PC-3 (cell line): ENCODE data around the gene CDC25B.

Experiments used
- EZH2 ChIP-seq: fragments of 300-600 bp; sonication (generic); IDR thresholded peaks from one replicate; pipeline ENCODE4 v1.6.1; 2017; ENCODE audit warnings: antibody characterized with exemption, mild to moderate bottlenecking, low read length; ENCODE audit not compliant: unreplicated experiment
- EZH2phosphoT487 ChIP-seq: fragments of 300-600 bp; sonication (generic); IDR thresholded peaks from 2 replicates; pipeline ENCODE4 v1.6.1; 2018; ENCODE audit warnings: mild to moderate bottlenecking, antibody characterized with exemption, low read length, borderline replicate concordance
- TF ChIP-seq, protein P1 (sequence below): fragments of 300-600 bp; sonication (generic); conservative IDR thresholded peaks from 2 replicates; pipeline ENCODE4 v1.5.1; 2017; ENCODE audit warnings: antibody characterized with exemption, low read depth, mild to moderate bottlenecking, low read length

DNA sequence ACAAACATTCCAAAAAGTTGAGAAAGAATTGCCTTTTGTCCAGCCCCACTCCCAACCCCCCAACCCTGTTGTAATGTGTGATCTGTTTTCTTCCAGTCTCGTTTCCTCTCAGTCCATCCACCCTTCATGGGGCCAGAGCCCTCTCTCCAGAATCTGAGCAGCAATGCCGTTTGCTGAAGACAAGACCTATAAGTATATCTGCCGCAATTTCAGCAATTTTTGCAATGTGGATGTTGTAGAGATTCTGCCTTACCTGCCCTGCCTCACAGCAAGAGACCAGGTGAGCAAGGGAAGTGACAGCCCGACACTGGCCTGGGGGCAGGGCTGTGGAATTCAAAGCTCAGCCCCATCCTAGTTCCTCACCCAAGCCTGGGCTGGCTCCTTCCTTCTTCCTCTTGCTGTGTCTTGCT, 58.4 kb downstream of the CDC25B start:
- TF ChIP-seq EZH2phosphoT487 (no peak), EZH2 (no peak)
- TF ChIP-seq, protein P1, sequence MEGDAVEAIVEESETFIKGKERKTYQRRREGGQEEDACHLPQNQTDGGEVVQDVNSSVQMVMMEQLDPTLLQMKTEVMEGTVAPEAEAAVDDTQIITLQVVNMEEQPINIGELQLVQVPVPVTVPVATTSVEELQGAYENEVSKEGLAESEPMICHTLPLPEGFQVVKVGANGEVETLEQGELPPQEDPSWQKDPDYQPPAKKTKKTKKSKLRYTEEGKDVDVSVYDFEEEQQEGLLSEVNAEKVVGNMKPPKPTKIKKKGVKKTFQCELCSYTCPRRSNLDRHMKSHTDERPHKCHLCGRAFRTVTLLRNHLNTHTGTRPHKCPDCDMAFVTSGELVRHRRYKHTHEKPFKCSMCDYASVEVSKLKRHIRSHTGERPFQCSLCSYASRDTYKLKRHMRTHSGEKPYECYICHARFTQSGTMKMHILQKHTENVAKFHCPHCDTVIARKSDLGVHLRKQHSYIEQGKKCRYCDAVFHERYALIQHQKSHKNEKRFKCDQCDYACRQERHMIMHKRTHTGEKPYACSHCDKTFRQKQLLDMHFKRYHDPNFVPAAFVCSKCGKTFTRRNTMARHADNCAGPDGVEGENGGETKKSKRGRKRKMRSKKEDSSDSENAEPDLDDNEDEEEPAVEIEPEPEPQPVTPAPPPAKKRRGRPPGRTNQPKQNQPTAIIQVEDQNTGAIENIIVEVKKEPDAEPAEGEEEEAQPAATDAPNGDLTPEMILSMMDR: no peak
